Upper lobe of left lung (tissue), 6 donors: ENCODE results near the gene STMN1. TPM values are rescaled to one million over a fixed set of nuclear protein-coding genes. Genes with fewer than 3 reads are reported as not detected.

Experiments
- ATAC-seq, 2 donors: fragments of 200-7000 bp; cut with Tn5 transposase; one replicate each; pipeline ENCODE4 v1.9.1; 2022; ENCODE audit warnings: mild to moderate bottlenecking in 2 of 2, moderate library complexity in 2 of 2; ENCODE audit not compliant: low FRiP score in 2 of 2
- DNase-seq, 2 donors: peaks; one replicate each; pipeline ENCODE4 v3.0.0-alpha.2; 2019 to 2020
- H3K27ac ChIP-seq, 4 donors: fragments of 200-600 bp; sonication (generic); one replicate each; pipeline ENCODE4 v1.5.1; 2016 to 2019
- H3K27me3 ChIP-seq, 4 donors: fragments of 200-600 bp; sonication (generic); one replicate each; pipeline ENCODE4 v1.5.1; 2017 to 2019
- H3K36me3 ChIP-seq, 4 donors: fragments of 200-600 bp; sonication (generic); one replicate each; pipeline ENCODE4 v1.5.1; 2016 to 2019
- H3K4me1 ChIP-seq, 4 donors: fragments of 200-600 bp; sonication (generic); one replicate each; pipeline ENCODE4 v1.5.1; 2018 to 2019
- H3K4me3 ChIP-seq, 4 donors: fragments of 200-600 bp; sonication (generic); one replicate each; pipeline ENCODE4 v1.5.1; 2017 to 2019; ENCODE audit warnings: mild to moderate bottlenecking in 2 of 4, moderate library complexity in 1 of 4
- H3K9me3 ChIP-seq, 4 donors: fragments of 200-600 bp; sonication (generic); one replicate each; pipeline ENCODE4 v1.5.1; 2018 to 2019
- CTCF ChIP-seq, 6 experiments: fragments of 450-650 bp in 4 of 6; fragments of 200-600 bp in 2 of 6; sonication (generic) in 2 of 6; IDR thresholded peaks; one replicate each; pipeline ENCODE4 v1.5.1; 2016 to 2019; ENCODE audit warnings: antibody characterized with exemption in 6 of 6
- EP300 ChIP-seq, 4 donors: sonication (generic); formaldehyde crosslinking; IDR thresholded peaks; one replicate each; pipeline ENCODE4 v1.5.1; 2017; ENCODE audit warnings: antibody characterized with exemption in 4 of 4, control low read depth in 2 of 4
- POLR2A ChIP-seq, 4 donors: fragments of 450-650 bp; IDR thresholded peaks; one replicate each; pipeline ENCODE4 v1.5.1; 2016 to 2017; ENCODE audit warnings: antibody characterized with exemption in 4 of 4, mild to moderate bottlenecking in 2 of 4
- POLR2AphosphoS5 ChIP-seq, 2 donors: sonication (generic); formaldehyde crosslinking; IDR thresholded peaks; one replicate each; pipeline ENCODE4 v1.5.1; 2017; ENCODE audit warnings: antibody characterized with exemption in 2 of 2
- WGBS, 2 donors: methylation state at CpG; one replicate each; pipeline ENCODE4 v1.1.5; 2017 to 2018; 5-methylcytosine and 5-hydroxymethylcytosine counted together
- total RNA-seq, 6 donors: library from RNA; depleted of rRNA in 4 of 6; stranded (reverse); fragments of >200 nt in 4 of 6; gene quantifications; one replicate each; pipeline versions ENCODE4 v1.1.0 to v1.2.1, GENCODE V29; 2016 to 2021
- donor health status: DM: no; HTN: no; CAD: no; lungs with moderate emphysema.
- donor health status: DM: no; HTN: yes; CAD: no; lungs with severe emphysema.

STMN1 gene
- total RNA-seq, 6 donors from 2014 or later = 38.3 to 103 (median 52.2) TPM

GRCh38 chr1:25899792-25900191, 6.4 kb downstream of the STMN1 start:
- Histone ChIP-seq H3K36me3 (peaks cover 0 to 23% (median 0%) of the 10 kb centered on the region in 4 donors), H3K4me3 (no peak overlapping the region), H3K4me1 (peaks cover 3 to 33% (median 23%) of the 10 kb centered on the region in 4 donors), H3K27ac (no peak overlapping the region), H3K9me3 (no peaks in the 10 kb centered on the region), H3K27me3 (no peaks in the 10 kb centered on the region)
- TF ChIP-seq POLR2A (IDR thresholded peaks at IDR 0.05) (no peak), CTCF (IDR thresholded peaks at IDR 0.05) (no peak), EP300 (IDR thresholded peaks at IDR 0.05) (no peak), POLR2AphosphoS5 (IDR thresholded peaks at IDR 0.05) (no peak)
- DNase-seq (no peak), ATAC-seq (no peak)
- WGBS, 2 donors = 70 to 76% methylated on average over 6 of the region's 6 CpGs

- H3K4me1 ChIP-seq = peaks cover 3 to 27% (median 15%) of the 10 kb centered on the region in 4 donors
- ATAC-seq (peak in 1 of 2 donors; percentile 84), DNase-seq (peak in 1 of 2 donors; percentile 77)
- TF ChIP-seq POLR2AphosphoS5 (IDR thresholded peaks at IDR 0.05) = peak in 1 of 2 donors; percentile 15
- TF ChIP-seq CTCF (IDR thresholded peaks at IDR 0.05) = no peak
- H3K27ac ChIP-seq = peak overlapping the region in 1 of 4 donors; percentile 31
- peaks cover 0 to 23% (median 0%) of the 10 kb centered on the region in 4 donors for H3K36me3 ChIP-seq
- no peaks in the 10 kb centered on the region for H3K9me3 ChIP-seq
- H3K27me3 ChIP-seq = no peaks in the 10 kb centered on the region
- no peak overlapping the region for H3K4me3 ChIP-seq
- WGBS, 2 donors = 67 to 70% methylated on average over 11 of the region's 11 CpGs
Observed at GRCh38 chr1:25898223-25899015, 7.8 kb downstream of the STMN1 start.

GRCh38 chr1:25897754-25898153, 8.5 kb downstream of the STMN1 start:
- Histone ChIP-seq H3K9me3 (no peaks in the 10 kb centered on the region), H3K4me1 (peaks cover 7 to 27% (median 16%) of the 10 kb centered on the region in 4 donors), H3K27ac (peak overlapping the region in 1 of 4 donors; percentile 31), H3K36me3 (peaks cover 0 to 21% (median 0%) of the 10 kb centered on the region in 4 donors), H3K4me3 (no peak overlapping the region), H3K27me3 (no peaks in the 10 kb centered on the region)
- TF ChIP-seq EP300 (IDR thresholded peaks at IDR 0.05) (no peak), POLR2A (IDR thresholded peaks at IDR 0.05) (no peak), CTCF (IDR thresholded peaks at IDR 0.05) (no peak), POLR2AphosphoS5 (IDR thresholded peaks at IDR 0.05) (no peak)
- ATAC-seq (no peak), DNase-seq (no peak)
- WGBS, 2 donors = 71 to 73% methylated on average over 5 of the region's 5 CpGs

- WGBS, 2 donors = 67 to 96% methylated on average over 1 of the region's 1 CpG
- Histone ChIP-seq H3K4me3 (no peak overlapping the region), H3K27ac (no peak overlapping the region), H3K4me1 (peaks cover 12 to 34% (median 23%) of the 10 kb centered on the region in 4 donors), H3K9me3 (no peaks in the 10 kb centered on the region), H3K36me3 (peaks cover 0 to 12% (median 0%) of the 10 kb centered on the region in 4 donors), H3K27me3 (no peaks in the 10 kb centered on the region)
- TF ChIP-seq POLR2A (IDR thresholded peaks at IDR 0.05) = no peak
- no peak for TF ChIP-seq CTCF (IDR thresholded peaks at IDR 0.05)
- no peak for TF ChIP-seq POLR2AphosphoS5 (IDR thresholded peaks at IDR 0.05)
- no peak for TF ChIP-seq EP300 (IDR thresholded peaks at IDR 0.05)
- ATAC-seq (no peak), DNase-seq (no peak)
Observed at GRCh38 chr1:25896266-25896665, 10.0 kb downstream of the STMN1 start.
